NCI-H345 treated with DMSO at 0.1 percent for 48 hours (cell line): ENCODE results near the gene LIX1.

Experiments
- DNase-seq: peaks from one replicate; lab custom pipeline; 2025; ENCODE audit not compliant: unreplicated experiment; lab: John Stamatoyannopoulos, UW

Gene LIX1

DNA sequence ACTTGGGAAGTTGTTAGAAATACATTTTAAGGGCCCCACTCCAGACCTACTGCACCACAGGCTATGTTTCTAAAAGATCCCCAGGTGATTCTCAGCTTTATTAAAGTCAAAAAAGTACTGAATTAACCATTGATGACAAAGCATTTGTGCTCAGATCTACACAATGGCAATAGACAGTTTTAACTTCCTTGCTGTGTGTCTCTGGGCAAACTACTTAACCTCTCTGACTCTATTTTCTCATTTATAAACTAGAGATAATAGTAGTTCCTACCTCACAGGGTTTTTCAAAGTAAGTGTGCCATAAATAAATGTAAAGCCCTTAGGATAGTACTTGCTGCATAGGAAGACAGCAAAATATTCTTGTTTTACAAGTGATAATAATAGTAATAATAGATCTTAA, 66.3 kb downstream of the LIX1 start:
- no peak for DNase-seq

DNA sequence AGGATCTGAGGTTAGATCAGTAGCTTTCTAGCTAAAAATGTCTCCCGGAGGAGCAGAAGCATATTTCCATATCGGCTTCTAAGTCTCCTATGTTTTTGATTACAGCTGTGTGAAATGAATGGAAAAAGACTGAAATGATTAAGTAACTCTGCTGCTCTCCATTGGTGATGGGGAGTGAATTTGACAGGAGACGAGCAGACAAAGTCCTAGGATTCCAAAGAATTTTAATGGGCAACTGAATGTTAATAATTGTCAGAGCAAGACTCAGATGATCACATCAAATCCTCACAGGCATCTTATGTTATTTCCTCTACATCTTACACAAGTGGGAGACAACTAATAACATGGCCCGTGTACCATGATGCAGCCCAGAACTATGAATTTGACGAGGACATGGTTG, 66.8 kb downstream of the LIX1 start:
- DNase-seq, result no peak

DNA sequence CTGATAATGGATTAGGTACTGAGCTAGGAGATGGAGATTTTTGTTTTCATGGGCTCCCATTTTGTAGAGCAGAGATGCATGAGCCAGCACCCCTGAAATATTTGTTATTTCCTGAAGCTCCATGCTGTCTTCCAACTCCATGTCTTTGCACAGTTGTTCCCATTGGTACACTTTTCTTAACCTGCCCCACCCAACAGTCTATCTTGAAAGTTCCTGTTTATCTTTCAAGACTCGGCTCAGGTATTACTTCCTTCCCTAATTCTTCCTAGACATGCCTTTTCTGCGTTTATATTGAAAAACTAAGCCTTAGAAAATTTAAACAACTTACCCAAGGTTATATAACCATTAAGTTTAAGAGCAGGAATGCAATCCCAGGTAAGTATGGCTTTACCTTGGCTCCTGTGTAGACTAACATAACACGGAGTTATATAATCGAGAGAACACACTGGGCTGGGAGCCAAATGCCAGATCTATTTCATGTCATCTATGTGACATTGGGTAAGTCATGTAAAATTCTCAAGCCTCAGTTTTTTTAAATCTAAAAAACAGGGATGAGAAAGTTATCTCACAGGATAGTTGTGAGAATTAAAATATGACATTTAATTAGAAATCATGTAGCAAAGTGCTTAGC, 67.4 kb downstream of the LIX1 start:
- DNase-seq, result no peak

DNA sequence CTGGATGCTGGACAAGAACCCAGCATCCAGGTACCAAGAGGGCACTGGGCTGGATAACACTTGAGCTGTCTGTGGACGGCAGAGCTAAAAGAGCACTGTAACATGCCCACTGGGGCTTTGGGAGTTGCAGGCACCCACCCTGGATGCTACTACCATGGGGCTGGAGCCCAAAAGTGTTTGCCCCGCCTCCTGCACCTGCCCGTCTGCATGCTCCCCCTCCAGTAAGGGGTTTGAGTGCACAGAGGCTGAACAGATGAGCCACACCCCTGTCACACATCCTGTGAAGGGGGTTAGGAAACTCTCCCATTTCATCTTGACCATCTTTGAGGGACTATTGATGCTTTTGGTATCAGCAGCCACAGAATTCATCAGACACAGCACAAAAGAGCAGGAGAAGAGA, 69.0 kb downstream of the LIX1 start:
- DNase-seq, result no peak

DNA sequence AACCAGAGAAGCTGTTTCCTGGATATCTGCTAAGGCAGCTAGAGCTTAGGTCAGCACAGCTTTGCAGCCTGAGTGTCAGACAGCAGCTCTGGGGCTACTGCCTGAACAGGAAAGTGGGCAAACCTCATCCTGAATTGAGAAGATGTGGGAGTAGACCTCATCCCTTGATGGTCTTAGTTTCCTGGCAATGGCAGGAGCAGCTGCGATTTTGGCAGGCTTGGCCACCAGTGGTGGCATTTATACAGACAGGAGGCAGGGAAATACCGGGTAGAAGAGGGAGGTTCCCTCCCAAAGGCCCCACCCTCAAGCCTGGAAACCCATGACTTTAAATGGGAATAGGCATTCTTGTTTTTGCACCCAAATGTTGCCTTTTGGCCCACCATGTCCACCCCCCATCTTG, 69.7 kb downstream of the LIX1 start:
- no peak for DNase-seq

DNA sequence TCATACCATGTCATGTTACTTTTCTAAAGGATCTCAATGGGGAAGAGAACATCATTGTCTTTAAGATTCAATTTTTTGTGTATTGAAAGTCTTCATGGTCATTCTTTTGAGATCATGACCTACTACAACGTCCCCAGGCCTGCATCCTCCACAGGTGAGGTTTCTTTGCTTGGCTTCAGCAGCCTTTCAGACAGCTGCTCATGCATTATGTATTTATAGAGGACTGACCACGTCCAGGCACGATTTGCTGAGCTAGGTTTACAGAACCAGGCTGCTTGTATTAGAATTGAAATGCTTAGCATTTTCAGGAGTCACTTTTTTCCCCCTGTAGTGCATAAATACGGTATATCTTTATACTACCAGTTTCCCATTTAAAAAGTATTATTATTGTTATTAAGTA, 70.4 kb downstream of the LIX1 start:
- DNase-seq, result no peak

DNA sequence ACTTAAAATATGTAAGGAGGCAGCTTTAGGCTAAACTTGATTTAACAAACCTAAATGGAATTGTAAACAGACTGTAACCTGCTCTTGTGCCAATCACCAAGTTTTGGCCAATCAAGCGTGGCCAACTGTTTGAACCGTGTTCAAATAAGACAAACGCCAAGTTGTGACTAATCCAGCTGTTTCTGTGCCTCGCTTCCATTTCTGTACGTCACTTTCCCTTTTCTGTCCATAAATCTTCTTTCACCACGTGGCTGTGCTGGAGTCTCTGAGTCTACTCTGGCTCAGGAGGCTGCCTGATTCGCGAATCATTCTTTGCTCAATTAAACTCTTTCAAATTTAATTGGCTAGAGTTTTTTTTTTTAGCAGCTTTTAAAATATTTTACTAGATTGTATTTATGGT, 71.3 kb downstream of the LIX1 start:
- no peak for DNase-seq

DNA sequence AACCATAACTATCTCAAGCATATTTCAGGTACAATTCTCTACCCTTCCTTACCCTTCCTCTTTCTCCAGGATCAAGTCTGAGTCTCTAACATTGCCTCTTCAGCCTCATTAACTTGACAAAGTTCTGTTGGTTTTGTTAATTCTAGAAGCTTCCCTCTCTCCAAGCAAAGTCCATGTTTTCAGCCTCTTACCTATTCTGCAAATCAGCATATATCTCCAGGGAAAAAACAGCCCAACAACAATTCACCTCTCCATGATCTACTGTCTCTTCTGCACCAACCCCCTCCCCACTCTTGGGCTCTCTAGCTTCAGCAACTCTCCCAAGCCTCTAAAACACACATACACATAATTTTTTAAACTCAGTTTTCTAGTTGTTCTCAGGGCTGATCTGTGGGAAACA, 72.2 kb downstream of the LIX1 start:
- no peak for DNase-seq

DNA sequence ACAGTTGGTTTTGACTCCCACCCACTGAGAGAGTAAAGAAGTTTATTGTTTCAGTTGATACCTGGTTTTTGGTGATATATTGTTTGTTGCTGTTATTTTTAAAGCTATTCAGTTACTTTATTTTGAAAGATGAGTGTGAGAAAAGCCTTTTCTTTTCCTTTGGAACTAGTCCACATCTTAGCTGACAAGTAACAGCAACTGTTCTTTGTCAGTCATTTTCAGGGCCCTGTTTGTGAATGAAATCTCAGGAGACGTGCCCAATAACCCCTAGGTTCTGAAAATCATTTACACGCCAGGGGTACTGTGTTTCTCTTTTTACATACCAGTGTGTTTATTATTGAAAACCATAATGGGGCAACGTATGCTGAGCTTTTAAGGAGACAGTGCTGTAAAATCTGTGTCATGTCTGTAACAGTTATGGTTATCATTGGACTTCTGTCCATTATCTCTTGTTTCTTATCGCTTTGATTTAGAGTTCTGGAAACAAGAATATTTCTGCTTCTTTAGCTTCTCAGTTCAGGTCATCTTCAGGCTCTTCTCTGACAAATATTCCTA, 75.0 kb downstream of the LIX1 start:
- no peak for DNase-seq

DNA sequence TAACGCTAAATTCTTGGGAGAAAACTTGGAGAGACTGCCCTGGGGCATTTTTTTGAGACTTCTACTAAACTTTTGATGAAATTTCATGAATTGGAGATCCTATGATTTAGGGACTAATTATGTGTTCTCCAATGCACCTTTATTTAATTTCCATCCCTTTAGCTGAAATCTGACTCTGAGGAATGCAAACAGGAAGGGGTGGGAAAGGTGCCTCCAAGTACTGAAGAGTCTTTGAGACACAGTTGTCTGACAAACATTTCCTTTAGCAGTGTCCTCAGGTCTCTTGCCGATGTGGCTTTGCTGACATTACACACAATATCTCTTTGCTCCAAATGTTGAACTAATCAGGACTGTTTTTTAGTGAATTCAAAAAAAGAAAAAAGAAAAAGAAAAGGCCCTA, 76.9 kb downstream of the LIX1 start:
- DNase-seq, result no peak

DNA sequence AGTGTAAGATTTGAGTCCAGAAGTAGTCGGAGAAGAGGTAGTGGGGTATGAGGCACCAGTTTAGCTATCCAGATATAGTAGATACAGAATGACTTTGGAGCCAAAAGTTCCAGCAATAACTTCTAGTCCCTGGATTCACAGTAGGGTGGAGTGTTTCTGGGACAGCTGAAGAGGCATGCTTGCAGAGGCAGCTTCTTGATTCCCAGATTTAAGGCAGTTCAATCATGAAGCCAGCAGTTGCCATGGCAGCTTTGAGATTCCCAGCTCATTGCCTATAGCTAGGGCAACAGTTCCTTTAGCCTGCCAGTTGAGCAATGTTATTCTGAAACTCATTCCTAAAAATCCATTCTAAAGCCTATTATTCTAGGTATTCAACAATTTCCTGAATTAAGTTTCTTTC, 79.2 kb downstream of the LIX1 start:
- no peak for DNase-seq

DNA sequence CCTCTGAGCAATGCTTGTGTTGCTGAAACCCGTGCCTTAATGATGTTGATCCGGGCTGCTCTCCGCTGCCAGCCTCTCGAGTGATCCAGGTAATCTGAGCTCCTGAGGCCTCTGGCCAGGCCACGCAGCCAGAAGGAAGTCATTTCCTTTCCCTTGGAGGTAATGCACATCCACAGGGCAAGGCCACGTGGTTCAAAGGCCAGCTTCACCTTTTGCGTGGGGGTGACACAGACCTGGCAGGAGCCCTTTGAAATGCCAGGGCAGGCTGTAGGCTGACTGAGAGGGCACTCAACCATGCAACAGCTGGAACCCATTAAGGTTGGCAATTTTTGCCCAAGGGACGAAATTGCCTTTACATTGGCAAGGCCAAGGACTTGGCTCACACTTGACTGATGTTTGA, 80.4 kb downstream of the LIX1 start:
- DNase-seq, result no peak

DNA sequence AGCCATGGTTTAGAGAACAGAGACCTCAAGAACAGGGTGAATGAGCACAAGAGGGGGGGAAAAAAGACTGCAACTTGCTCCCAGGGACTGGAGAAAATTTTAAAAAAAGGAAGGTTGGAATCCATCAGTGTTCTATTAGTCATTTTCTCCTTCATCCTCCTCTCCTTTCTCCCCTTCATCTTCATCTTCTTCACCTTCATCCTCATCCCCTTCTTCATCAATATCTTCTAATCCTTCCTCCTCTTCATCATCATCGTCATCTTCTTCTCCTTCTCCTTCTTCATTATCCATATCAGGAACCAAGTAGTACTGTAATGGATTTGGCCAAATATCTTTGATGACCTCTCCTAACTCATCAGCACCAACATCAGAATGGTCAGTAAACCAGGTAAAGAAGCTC, 86.1 kb downstream of the LIX1 start:
- no peak for DNase-seq

DNA sequence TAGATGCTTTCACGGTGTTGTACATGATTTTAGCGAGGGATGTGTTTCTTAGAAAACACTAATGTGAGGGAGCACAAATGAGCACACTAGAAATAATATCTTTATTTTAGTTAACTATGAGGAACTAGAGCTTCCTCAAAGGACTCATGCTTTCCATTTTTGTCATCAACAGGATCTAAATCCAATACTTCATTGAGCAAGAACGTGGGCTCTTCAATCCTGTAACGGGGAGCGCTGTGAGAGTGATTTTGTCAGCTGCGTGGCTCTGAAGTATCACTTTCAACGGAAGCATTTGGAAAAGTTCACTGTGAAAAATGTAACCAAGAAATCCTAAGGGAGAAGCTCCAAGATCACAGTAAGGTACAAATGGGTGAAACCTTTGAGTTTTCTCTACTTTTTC, 93.2 kb downstream of the LIX1 start:
- DNase-seq, result no peak

DNA sequence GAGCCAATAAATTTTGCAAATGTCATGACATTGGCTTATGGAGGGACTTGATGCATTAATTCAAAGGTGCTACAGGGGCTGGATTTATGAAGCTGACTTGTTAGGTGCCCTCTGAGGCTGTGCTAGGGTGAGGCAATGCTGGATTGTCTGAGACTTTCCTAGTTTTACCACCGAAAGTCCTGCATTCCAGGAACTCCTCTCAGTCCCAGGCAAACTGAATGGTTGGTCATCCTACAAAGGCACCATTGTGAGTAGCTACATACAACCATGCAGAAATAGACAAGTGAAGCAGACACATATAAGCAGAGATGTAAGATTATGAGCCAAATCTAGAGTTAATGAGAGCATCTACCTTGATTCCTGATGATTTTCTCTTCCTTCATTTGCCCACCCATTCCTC, 95.3 kb downstream of the LIX1 start:
- DNase-seq, result no peak

DNA sequence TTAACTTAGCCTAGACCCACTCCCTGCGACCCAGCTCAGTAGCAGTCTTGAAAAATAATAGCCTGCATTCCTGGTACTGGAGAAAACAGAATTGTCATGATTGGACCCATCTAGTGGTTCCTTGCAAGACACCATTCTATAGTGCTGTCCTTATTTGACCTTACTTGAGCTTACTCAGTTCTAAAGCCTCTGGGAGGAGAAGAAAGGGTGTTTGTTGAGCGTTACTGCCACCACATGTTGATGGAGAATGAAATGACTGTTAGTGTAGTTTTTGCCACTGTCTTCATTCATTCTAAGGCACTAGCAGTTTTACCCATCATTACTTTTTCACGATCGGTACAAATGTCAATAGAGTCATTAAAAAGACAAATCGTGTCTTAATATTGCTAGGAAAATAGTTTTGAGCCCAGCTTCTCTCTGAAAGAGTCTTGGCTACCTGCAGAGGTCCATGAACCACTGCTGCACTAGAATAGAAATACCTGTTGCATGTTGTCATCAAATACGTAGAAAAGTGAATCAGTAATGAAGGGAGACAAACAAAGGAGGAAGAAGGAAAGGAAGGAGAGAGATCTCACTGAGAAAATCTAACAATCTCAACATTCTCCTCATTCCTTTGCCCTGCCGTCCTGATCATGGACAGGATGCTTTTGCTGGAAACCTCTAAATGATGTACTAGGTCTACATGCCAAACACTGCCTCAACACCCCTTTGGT, 96.0 kb downstream of the LIX1 start:
- no peak for DNase-seq

DNA sequence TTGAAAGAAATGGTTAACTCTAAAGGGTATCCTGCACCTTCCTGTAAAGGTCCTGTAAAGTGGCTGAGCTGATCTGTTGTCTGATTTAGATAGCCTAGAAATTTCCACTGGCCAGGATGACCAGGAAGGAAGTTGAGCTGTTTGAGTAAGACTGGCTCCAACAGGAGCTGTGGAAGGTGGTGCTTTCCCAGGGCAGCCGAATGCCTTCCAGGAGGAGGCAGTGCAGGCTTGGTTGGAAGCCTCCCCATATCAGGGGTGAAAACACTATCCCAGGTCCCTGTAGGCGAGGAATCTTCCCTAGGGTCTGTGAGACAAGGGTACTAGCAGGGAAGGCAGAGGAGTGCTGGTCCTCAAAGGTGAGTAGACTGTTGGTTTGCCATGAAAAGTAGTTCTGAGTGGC, 98.4 kb downstream of the LIX1 start:
- DNase-seq, result no peak

DNA sequence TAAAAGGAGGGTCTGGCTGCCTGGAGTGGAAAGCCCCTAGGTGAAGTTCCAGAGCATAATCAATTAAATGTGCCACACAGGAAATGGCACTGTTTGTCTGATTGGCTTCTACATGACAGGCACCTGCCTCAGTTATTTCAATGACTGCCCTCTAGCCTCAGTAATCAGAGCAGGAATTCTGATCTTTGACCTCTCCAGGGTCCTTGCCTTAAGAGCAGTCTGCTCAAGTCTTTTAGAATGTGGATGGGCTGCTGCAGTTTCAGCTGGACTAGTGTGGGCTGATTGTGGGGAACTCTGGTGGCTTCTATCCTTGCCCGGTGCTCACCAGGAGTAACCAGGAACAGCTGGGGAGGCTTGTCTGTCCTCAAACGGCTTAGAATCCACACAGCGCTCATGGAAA, 98.9 kb downstream of the LIX1 start:
- no peak for DNase-seq

DNA sequence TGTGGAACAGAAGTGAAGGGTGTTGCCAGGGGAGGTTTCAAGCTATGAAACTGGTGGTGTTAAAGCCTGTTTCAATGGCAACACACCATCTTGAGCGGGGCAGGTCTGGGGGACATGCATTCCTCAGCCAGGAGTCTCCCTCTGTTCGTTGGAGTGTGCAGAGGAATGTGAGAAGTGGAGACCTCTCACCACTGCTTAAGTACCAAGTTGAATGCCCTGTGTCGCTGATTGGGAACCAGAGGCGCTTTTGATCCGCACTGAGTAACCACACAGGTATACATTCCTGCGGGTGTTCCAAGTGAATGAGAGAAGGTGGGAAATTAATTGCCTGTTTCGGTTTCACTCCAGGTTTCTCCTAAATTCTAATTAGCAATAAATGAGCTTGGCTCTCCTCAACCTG, 99.4 kb downstream of the LIX1 start:
- DNase-seq, result no peak
